NCI-H345 treated with DMSO at 0.1 percent for 48 hours (cell line): ENCODE results near the gene LAYN.
A peak's percentile ranks its signal among the peaks of the same experiment; 100 is the strongest.

Source experiments
- DNase-seq: peaks from one replicate; lab custom pipeline; 2025; ENCODE audit not compliant: unreplicated experiment; lab: John Stamatoyannopoulos, UW

The LAYN gene, protein sequence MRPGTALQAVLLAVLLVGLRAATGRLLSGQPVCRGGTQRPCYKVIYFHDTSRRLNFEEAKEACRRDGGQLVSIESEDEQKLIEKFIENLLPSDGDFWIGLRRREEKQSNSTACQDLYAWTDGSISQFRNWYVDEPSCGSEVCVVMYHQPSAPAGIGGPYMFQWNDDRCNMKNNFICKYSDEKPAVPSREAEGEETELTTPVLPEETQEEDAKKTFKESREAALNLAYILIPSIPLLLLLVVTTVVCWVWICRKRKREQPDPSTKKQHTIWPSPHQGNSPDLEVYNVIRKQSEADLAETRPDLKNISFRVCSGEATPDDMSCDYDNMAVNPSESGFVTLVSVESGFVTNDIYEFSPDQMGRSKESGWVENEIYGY

DNA sequence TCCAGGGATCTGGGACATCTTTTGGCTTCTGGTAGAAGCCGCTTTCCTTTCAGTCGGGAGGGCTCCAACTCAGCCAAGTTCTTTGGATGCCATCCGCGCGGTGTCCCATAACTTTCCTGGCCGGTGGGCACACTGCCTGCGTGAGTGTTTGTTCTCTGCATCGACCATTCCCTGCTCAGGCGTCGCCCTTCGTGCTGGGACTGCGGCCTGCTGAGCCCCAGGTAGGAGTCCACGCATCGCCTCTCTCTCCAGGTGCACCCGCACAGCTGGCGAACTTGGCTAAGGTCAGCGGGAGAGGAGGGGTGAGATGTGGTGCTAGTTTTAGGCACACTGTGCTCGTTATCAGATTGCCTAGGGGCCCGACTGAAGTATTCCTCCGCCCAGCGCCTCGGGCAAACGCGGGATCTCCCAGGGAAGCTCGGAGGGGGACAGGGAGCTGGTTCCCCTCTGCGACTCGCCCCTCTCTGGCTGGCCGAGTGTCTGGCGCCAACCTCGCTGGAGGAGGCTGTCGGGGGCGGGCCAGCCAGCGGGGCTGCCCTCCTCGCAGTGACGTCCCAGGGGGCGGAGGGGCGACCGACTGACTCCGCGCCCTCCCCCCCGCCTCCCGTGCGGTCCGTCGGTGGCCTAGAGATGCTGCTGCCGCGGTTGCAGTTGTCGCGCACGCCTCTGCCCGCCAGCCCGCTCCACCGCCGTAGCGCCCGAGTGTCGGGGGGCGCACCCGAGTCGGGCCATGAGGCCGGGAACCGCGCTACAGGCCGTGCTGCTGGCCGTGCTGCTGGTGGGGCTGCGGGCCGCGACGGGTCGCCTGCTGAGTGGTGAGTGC lies at the start of gene LAYN:
LAYN (plus strand) TSS at position 607 of the 823 bp plus-strand sequence; CDS start at position 731, 124 bp downstream.
- peak; percentile 34 for DNase-seq

DNA sequence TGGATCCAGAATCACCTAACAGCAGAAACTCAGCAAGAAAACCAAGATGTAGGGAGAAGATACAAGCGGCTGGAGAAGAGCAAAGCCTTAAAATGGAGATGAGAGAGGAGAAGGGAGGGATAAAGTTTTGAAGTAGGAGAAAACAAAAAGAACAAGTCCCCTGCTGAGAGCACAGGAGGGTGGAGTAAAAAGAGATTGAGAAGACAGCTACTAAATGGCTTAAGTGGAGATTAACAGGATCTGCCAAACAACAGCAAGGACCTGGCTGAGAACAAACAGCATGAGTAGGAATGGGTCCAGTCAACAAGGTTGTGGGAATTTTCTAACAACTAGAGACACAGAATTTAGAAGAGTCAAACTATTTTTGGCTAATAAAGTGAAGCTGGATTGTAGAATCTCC lies 46.5 kb upstream of the LAYN start:
- DNase-seq: no peak

GRCh38 chr11:111499483-111499882 lies 41.0 kb upstream of the LAYN start:
- no peak for DNase-seq

DNA sequence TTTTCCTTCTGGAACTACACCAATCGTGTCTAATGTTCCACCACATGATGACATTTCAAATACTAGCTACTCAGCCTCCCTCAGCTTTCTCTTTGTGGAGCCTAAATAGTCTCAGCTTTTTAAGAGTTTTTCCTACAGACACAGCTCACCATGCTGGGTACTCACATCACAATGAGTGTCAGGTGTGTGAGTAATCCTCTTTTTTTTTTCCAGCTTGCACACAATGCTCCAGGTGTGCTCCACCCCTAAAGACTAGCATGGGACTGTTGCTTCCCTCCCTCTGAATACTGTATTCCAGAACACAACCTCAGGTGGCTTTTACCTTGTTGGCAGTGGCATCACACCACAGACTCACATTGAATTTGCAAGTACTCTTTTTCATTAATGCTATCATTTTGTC lies 40.0 kb upstream of the LAYN start:
- DNase-seq: peak; percentile 26

DNA sequence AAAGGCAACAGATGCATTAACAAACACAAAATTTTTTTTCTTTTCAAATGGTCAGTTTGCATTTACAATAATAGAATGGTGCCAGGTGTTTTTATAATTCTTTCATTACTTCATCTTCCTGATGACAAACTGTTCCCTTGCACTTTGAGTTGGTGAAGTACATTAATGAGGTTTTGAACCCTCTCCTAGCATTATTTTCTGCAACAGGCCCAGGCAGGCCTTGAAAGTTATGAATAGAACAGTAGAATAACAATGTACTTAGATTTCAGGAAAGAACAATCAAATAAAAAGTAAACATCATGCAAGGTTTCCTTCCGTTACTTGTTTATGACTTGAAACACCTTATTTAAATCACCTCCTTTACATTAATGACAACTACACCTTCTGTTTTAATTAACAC lies 37.9 kb upstream of the LAYN start:
- peak; percentile 26 for DNase-seq

- DNase-seq: no peak
These were observed 30.2 kb upstream of the LAYN start for GRCh38 chr11:111510311-111510710.

DNA sequence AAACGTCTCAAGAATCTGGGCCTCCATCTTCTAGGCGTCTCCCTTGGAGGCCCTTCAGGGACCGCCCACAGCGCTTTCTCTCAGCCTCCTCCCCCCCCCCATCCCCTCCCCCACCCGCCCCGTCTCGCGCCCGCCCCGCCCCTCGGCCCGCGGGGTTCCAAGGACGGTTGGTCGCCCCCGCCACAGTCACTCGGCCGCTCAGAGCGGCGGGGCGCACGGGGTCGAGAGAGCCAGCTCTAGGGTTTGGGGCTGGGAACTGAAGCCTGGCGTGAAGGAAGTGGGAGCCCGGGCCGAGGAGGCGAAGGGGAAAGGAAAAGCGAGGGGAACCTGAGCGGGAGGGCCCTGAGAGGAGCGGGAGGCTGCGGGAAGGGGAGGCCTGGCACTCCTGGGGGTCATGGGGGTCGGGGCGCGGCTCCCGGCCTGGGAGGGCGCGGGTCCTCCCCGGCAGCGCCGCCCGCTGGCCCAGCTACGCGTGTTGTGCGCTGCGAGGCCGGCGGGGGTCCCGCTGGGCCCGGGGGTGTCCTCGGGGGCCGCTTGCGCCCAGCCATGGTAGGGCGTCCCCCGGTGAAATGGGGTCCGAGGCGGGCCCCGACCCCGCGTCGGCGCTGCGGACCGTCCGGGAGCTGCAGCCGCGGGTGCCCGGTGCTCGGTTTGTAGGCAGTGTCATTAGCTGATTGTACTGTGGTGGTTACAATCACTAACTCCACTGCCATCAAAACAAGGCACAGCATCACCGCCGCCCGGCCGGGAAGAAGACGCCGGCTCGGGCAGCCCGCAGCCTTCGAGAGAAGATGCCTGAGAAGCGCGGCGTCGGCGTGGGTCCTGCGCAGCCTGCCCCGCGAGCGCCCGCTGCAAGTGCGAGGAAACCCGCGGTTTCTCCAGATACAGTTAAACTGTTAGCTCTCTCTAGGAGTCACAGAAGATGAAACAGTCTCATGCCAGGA lies 28.0 kb upstream of the LAYN start, which contains the start of gene BTG4:
BTG4 (minus strand) TSS at position 91 of the 944 bp plus-strand sequence. CDS start 13,610 bp downstream, outside the sequence.
- no peak for DNase-seq

DNA sequence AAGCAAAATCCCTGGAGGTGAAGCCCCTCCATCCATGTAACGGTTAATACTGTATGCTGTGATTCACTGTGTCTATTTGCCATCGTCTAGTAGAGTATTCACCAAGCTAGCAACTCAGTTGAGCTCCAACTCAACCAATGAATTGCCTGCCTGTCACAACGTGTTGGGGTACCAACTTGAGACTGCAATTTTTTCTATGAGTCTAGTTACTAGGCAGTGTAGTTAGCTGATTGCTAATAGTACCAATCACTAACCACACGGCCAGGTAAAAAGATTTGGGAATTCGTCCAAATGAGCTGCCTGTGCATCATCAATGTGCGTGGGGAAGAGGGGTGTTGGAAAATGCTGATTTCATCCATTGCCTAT lies 27.3 kb upstream of the LAYN start:
- no peak for DNase-seq

GRCh38 chr11:111514216-111515031 lies 26.1 kb upstream of the LAYN start, which contains the start of gene HOATZ:
HOATZ (plus strand) TSS chr11:111514778; CDS start chr11:111514785, 7 bp downstream.
- peak; percentile 48 for DNase-seq

DNA sequence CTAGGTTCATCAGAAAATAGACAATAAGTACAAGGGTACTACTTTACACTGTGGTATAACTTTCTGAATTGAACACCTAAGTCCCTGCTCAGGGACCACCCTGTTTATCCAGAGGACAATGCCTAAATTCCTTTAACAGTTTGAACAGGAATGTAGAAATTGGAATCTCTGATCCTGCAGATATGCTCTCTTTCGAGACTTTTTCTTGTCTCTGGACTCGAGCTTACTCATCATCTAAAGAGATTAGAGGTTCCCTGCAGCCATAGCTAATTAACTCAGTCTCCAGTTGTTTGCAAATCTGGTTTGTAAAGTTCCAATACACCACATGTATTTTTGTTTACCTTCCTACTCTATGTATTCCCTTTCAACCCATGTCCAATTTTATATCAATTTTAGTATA lies 24.9 kb upstream of the LAYN start:
- DNase-seq: no peak

GRCh38 chr11:111518668-111519067 lies 21.9 kb upstream of the LAYN start:
- DNase-seq: no peak

DNA sequence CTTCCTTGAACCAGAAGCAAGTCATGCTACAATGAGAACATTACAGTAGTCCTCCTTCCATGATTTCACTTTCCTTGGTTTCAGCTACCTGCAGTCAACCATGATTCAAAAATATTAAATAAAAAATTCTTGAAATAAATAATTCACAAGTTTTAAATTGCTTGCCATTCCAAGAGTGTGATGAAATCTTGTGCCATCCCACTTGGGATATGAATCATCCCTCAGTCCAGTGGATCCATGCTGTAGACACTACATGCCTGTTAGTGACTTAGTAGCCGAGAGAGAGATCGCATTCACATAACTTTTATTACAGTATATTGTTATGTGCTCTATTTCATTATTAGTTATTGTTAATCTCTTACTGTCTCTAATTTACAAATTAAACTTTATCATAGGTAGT lies 20.0 kb upstream of the LAYN start:
- no peak for DNase-seq

- DNase-seq: no peak
These were observed 19.4 kb upstream of the LAYN start for GRCh38 chr11:111521135-111521534.

DNA sequence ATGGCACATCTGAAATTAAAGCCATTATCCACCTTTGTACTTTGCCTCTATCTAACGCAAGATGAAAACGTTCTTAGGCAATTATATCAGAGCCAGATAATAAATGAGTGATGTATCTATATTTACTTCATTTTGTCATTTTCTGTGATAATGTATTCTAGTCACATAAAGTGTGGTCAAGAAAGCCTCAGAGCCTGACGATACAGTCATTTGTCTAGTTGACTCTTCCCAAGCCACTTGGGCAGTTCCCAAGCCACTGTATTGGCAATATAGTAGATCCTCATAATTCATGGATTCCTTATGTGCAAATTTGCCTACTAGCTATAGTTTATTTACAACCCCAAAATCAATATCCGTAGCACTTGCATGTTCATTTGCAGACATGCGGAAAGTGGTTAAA lies 18.1 kb upstream of the LAYN start:
- DNase-seq: no peak

- DNase-seq: no peak
These were observed 17.2 kb upstream of the LAYN start for GRCh38 chr11:111523343-111523742.

- no peak for DNase-seq
These were observed 16.5 kb upstream of the LAYN start for GRCh38 chr11:111524056-111524455.

DNA sequence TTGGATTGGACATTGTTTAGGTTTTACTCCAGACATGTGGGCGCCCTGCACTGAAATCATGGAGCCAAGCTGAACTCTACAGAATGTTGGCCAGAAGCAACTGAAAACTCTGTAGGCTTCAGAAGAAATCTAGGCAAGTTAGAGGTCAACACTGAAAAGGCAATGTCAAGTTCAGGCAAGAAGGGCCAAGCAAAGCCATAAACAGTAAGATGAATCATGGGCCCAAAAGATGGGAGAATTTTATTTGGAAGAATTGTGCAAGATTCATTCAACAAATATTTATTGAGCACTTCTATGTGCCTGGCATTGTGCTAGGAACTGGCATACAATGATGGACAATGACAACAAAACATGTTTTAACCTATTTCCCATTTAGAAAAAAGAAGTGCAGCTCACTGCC lies 15.1 kb upstream of the LAYN start:
- no peak for DNase-seq

- DNase-seq: no peak
These were observed 14.0 kb upstream of the LAYN start for GRCh38 chr11:111526501-111526900.

DNA sequence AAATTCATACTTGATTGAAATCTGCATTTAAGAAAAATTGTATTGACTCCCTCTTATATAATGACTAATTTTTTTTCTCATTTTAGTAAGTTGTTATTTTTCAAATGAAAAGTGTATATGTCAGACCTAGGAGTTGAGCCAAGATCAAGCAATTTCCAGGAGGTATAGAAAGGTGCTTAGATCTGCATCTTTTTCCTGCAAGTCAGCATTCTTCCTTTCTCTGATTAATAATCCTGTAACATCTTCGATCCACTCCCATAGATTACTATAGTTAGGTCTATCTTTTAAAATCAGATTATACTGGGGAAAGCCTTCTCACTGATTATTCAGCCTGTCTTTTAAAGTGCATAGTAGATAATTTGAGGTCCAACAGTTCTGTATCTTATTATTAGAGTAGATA lies 13.2 kb upstream of the LAYN start:
- no peak for DNase-seq

DNA sequence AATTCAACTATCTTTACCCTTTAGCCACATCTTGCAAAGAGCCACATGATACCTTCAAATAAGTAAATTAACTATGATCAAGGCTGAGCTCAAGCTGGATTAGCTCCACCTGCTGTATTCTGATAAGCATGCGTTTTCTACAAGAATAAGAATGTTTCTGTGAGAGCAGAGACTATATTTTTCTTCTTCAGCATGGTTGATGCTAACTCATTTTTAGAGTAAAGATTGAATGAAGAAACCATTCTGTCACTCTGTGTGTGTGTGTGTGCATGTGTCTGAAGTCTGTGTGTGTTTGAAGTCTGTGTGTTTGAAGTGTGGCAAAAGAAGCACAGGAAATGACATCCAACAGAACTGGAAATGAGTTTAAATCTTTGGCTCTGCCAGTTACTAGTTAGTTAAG lies 12.0 kb upstream of the LAYN start:
- DNase-seq: no peak
